GM12801 (cell line): Measurements from ENCODE around the gene UGT2B28.
"Not testable (repeated sequence)": the region's sequence is repeated elsewhere in the genome, so short reads cannot be mapped to it uniquely, and the experiment has no call there.

ENCODE experiments used
- CTCF ChIP-seq: IDR thresholded peaks from one replicate; pipeline ENCODE4 v1.5.1; 2011; ENCODE audit warnings: control low read depth; ENCODE audit not compliant: insufficient read length; ENCODE audit errors: extremely low read depth

UGT2B28 gene

GRCh38 chr4:69280081-69280480 is at the start of gene UGT2B28:
Gene UGT2B28 (plus strand): TSS chr4:69280475. CDS start chr4:69280501, 26 bp downstream.
- TF ChIP-seq CTCF: not testable (repeated sequence)

DNA sequence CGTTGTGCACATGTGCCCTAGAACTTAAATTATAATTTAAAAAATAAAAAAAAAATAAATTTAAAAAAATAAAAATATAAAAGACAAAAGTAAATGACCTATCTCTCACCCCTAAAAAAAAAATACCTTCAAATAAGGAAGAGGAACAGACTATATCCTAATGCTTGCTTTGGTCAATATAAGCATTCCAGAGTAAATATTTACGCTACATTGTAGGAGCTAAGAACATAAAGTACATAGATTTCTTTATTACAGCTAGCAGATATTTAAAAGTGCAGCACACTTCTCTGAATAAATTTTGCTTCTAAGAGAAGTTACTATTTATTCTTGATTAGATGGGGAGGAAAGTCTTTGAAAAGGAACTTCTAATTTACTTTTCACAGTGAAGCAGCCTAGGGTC is 41.2 kb upstream of the UGT2B28 start:
- TF ChIP-seq CTCF: no peak

- no peak for TF ChIP-seq CTCF
These were observed 40.6 kb upstream of the UGT2B28 start for GRCh38 chr4:69239557-69240168.

DNA sequence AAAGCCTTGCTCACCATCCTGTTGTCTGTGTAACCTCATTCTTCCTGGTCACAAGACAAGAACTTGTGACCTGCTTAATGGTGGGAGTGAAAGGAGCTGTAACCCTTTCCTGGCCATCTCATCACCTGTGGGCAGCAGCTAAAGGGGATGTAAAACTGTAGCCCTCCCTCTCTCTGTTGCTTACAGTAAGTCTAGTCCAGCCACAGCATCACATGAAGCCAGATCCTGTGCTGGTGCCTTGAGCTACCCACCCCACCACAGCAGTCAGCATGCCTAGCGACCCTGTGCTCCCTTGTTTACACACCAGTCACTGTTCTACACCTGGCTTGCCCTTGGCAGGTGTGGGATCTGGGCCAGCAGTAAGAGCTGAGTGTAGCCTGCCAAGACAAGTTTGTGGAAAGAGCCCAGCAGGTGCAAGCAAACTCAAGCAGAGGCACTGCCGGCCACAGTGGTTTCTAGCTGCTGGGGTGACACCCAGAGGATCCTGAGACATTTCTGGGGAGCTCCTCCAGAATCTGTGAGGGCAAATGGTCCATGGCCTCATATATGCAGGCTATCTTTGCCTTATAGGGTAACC is 41.0 kb downstream of the UGT2B28 start:
- TF ChIP-seq CTCF: no peak

DNA sequence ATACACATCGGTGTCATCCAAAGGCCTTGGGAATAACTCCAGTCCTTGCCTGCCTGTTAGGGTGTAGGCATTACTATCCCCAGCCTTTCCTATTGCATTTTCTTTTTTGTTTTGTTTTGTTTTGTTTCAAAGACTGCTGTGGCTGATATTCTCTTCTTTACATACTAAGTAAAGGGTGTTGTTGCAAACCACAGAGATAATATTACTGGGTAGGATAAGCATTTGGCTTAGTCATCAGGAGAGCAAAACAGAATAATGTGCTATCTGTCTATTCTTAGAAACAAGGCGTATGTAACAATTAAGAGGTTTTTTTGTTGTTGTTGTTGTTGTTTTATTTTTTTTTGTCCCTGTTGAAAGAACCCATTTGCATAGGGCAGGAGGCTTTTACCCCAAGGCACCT is 41.8 kb downstream of the UGT2B28 start:
- TF ChIP-seq CTCF: no peak

DNA sequence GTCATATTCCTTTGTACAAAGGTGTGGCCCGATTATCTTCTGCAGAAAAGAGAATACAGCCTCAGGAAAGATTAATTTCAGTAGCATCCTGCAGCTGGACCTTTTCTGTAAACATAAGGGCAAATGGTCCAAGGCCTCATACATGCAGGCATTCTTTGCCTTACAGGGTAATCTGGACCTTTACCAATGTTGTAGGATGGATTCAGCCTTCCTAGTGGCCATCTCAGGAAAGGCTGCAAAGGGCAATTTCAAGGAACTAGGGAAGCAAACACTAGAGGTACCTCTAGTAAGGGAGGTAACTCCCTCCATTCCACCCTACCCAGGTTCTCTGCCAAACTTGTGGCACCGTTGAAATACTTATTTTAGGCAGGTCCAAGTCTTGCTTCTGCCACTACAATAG is 43.0 kb downstream of the UGT2B28 start:
- TF ChIP-seq CTCF: no peak

DNA sequence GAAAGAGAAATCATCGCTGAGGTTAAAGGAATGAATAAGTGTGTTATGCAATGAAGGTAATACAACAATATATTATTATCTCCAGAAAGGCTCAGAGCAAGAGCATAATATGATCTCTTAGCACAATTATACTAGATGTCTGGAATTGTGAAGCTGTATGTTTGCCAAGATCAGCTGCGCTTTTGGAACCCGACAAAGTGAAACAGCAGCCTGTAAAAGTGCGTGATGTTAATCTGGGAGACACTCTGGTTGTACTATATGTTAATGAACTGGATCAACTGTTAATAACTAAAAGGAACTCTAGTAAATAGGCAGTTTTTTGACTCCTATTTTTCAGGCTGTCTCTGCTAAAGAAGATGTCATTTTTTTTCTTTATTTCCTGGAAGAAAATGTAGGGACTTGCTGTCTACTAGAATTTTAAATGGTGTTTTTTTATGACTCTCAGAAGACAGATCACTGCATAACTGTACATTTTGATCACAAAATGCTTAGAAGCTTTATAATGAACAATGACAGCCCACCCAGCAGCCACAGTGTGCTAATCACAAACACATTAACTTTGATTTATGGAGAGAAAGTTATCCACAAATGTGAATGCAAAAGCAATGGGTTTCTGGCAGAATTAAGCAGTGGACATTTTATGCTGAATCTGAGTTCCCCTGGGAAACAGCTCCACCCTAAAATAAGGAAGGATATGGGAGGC is 50.2 kb downstream of the UGT2B28 start:
- TF ChIP-seq CTCF: no peak
